Measurements from ENCODE around the gene DNAJC17.

Gene DNAJC17

GRCh38 chr15:40766194-40766815 is 41.0 kb downstream of the DNAJC17 start:
- DNase-seq (ENCODE audit: low spot score), result no peak

- DNase-seq (ENCODE audit: low spot score), result no peak
Measured at GRCh38 chr15:40764629-40765103, 42.6 kb downstream of the DNAJC17 start.

- DNase-seq (ENCODE audit: low spot score), result peak; percentile 79
Measured at GRCh38 chr15:40763801-40764628, 43.3 kb downstream of the DNAJC17 start, which contains the start of gene GCHFR. TSS of gene GCHFR (plus strand) at chr15:40764068. CDS start at chr15:40764181, 113 bp downstream.

- peak; percentile 72 for DNase-seq (ENCODE audit: low spot score)
Measured at GRCh38 chr15:40762919-40763800, 44.1 kb downstream of the DNAJC17 start.

- DNase-seq (ENCODE audit: low spot score), result no peak
Measured at GRCh38 chr15:40759961-40760360, 47.3 kb downstream of the DNAJC17 start.

- no peak for DNase-seq (ENCODE audit: low spot score)
Measured at GRCh38 chr15:40756938-40757337, 50.3 kb downstream of the DNAJC17 start.

GRCh38 chr15:40755812-40756208 is 51.5 kb downstream of the DNAJC17 start:
- DNase-seq (ENCODE audit: low spot score), result no peak

- DNase-seq (ENCODE audit: low spot score), result peak; percentile 92
Measured at GRCh38 chr15:40754883-40755811, 52.1 kb downstream of the DNAJC17 start, which contains the start of gene RMDN3. TSS of gene RMDN3 (minus strand) at chr15:40755254. CDS start at chr15:40754783, 471 bp downstream.

GRCh38 chr15:40754574-40754882 is 52.7 kb downstream of the DNAJC17 start:
- DNase-seq (ENCODE audit: low spot score), result peak; percentile 24

GRCh38 chr15:40751745-40752144 is 55.5 kb downstream of the DNAJC17 start:
- no peak for DNase-seq (ENCODE audit: low spot score)

GRCh38 chr15:40750885-40751284 is 56.4 kb downstream of the DNAJC17 start:
- DNase-seq (ENCODE audit: low spot score), result no peak

- no peak for DNase-seq (ENCODE audit: low spot score)
Measured at GRCh38 chr15:40749151-40749630, 58.1 kb downstream of the DNAJC17 start.

- no peak for DNase-seq (ENCODE audit: low spot score)
Measured at GRCh38 chr15:40747685-40748631, 59.3 kb downstream of the DNAJC17 start.

- DNase-seq (ENCODE audit: low spot score), result no peak
Measured at GRCh38 chr15:40746916-40747418, 60.3 kb downstream of the DNAJC17 start.

- no peak for DNase-seq (ENCODE audit: low spot score)
Measured at GRCh38 chr15:40744815-40745152, 62.5 kb downstream of the DNAJC17 start.

GRCh38 chr15:40743921-40744814 is 63.1 kb downstream of the DNAJC17 start:
- DNase-seq (ENCODE audit: low spot score), result no peak

GRCh38 chr15:40743485-40743901 is 63.8 kb downstream of the DNAJC17 start:
- DNase-seq (ENCODE audit: low spot score), result no peak

- no peak for DNase-seq (ENCODE audit: low spot score)
Measured at GRCh38 chr15:40739854-40740253, 67.4 kb downstream of the DNAJC17 start.

- no peak for DNase-seq (ENCODE audit: low spot score)
Measured at GRCh38 chr15:40739047-40739446, 68.2 kb downstream of the DNAJC17 start.

Data from germinal center (tissue), 1 donor.